H9 (cell line): ENCODE results near the gene FUT6. TPM values are rescaled to one million over a fixed set of nuclear protein-coding genes. Genes with fewer than 3 reads are reported as not detected.

Experiments used
- DNase-seq: peaks from one replicate; pipeline ENCODE4 v3.0.0-alpha.2; 2017
- H2AFZ ChIP-seq: one replicate; pipeline ENCODE4 v1.6.1; 2013; ENCODE audit warnings: mild to moderate bottlenecking, low read length, control low read depth, moderate library complexity
- H2AK5ac ChIP-seq: 2 replicates; pipeline ENCODE4 v1.6.1; 2013; ENCODE audit warnings: low read length, control low read depth, mixed read lengths; ENCODE audit not compliant: insufficient read length
- H2BK120ac ChIP-seq: one replicate; pipeline ENCODE4 v1.6.1; 2013; ENCODE audit warnings: low read depth, mild to moderate bottlenecking, low read length, control low read depth, inconsistent platforms; ENCODE audit not compliant: poor library complexity, severe bottlenecking
- H2BK12ac ChIP-seq: 2 replicates; pipeline ENCODE4 v1.6.1; 2013; ENCODE audit warnings: low read length, control low read depth, mixed read lengths, low read depth; ENCODE audit not compliant: insufficient read length
- H2BK15ac ChIP-seq: 2 replicates; pipeline ENCODE4 v1.6.1; 2013; ENCODE audit warnings: low read depth, low read length, control low read depth
- H2BK20ac ChIP-seq: one replicate; pipeline ENCODE4 v1.6.1; 2013; ENCODE audit warnings: low read depth, mild to moderate bottlenecking, low read length, control low read depth, inconsistent platforms; ENCODE audit not compliant: poor library complexity, severe bottlenecking
- H2BK5ac ChIP-seq: 2 replicates; pipeline ENCODE4 v1.6.1; 2013; ENCODE audit warnings: low read length, control low read depth, mixed read lengths; ENCODE audit not compliant: insufficient read length
- H3K14ac ChIP-seq: 2 replicates; pipeline ENCODE4 v1.6.1; 2013; ENCODE audit warnings: low read length, control low read depth; ENCODE audit not compliant: insufficient read depth
- H3K18ac ChIP-seq: 2 replicates; pipeline ENCODE4 v1.6.1; 2013; ENCODE audit warnings: low read depth, mild to moderate bottlenecking, mixed read lengths, low read length, control low read depth; ENCODE audit not compliant: insufficient read length
- H3K23ac ChIP-seq: 2 replicates; pipeline ENCODE4 v1.6.1; 2013; ENCODE audit warnings: low read length, control low read depth, mixed read lengths, low read depth; ENCODE audit not compliant: insufficient read length
- H3K23me2 ChIP-seq: 2 replicates; pipeline ENCODE4 v1.6.1; 2013; ENCODE audit warnings: low read depth, mild to moderate bottlenecking, mixed read lengths, low read length, control low read depth; ENCODE audit not compliant: insufficient read length, poor library complexity, severe bottlenecking
- H3K27ac ChIP-seq: 2 replicates; pipeline ENCODE4 v1.5.1; 2013; ENCODE audit warnings: low read length, control low read depth, mixed read lengths, low read depth; ENCODE audit not compliant: insufficient read length
- H3K27me3 ChIP-seq: 2 replicates; pipeline ENCODE4 v1.6.1; 2013; ENCODE audit warnings: low read length, control low read depth, inconsistent platforms; ENCODE audit not compliant: insufficient read depth
- H3K4ac ChIP-seq: 2 replicates; pipeline ENCODE4 v1.6.1; 2013; ENCODE audit warnings: low read depth, mild to moderate bottlenecking, control low read depth, inconsistent platforms, low read length, moderate library complexity
- H3K4me1 ChIP-seq: 2 replicates; pipeline ENCODE4 v1.6.1; 2013; ENCODE audit warnings: low read length, control low read depth, inconsistent platforms; ENCODE audit not compliant: insufficient read depth
- H3K4me2 ChIP-seq: 2 replicates; pipeline ENCODE4 v1.6.1; 2013; ENCODE audit warnings: low read length, control low read depth, mixed read lengths; ENCODE audit not compliant: insufficient read length, insufficient read depth
- H3K56ac ChIP-seq: 2 replicates; pipeline ENCODE4 v1.6.1; 2013; ENCODE audit warnings: low read depth, mild to moderate bottlenecking, mixed read lengths, low read length, control low read depth; ENCODE audit not compliant: insufficient read length
- H3K79me1 ChIP-seq: 2 replicates; pipeline ENCODE4 v1.6.1; 2013; ENCODE audit warnings: low read depth, mild to moderate bottlenecking, moderate library complexity, low read length, control low read depth, inconsistent platforms; ENCODE audit not compliant: insufficient read depth, poor library complexity, severe bottlenecking
- H3K79me2 ChIP-seq: 2 replicates; pipeline ENCODE4 v1.6.1; 2013; ENCODE audit warnings: low read length, control low read depth, inconsistent platforms; ENCODE audit not compliant: insufficient read depth
- H3K9ac ChIP-seq: 2 replicates; pipeline ENCODE4 v1.6.1; 2013; ENCODE audit warnings: low read length, control low read depth, mixed read lengths; ENCODE audit not compliant: insufficient read length; ENCODE audit errors: extremely low read depth
- H3K9me3 ChIP-seq: one replicate; pipeline ENCODE4 v1.6.1; 2013; ENCODE audit warnings: low read depth, low read length, inconsistent platforms; ENCODE audit not compliant: control insufficient read depth
- H3T11ph ChIP-seq: one replicate; pipeline ENCODE4 v1.6.1; 2013; ENCODE audit warnings: mild to moderate bottlenecking, low read length, control low read depth, inconsistent platforms
- H4K20me1 ChIP-seq: one replicate; pipeline ENCODE4 v1.6.1; 2013; ENCODE audit not compliant: control insufficient read depth, insufficient read length, insufficient read depth
- H4K5ac ChIP-seq: 2 replicates; pipeline ENCODE4 v1.6.1; 2013; ENCODE audit warnings: low read depth, mild to moderate bottlenecking, mixed read lengths, low read length, control low read depth; ENCODE audit not compliant: insufficient read length
- H4K8ac ChIP-seq: replicated peaks from 2 replicates; pipeline ENCODE4 v1.6.1; 2013; ENCODE audit warnings: low read length, control low read depth, mixed read lengths, low read depth; ENCODE audit not compliant: insufficient read length
- H4K91ac ChIP-seq: 2 replicates; pipeline ENCODE4 v1.6.1; 2013; ENCODE audit warnings: low read depth, mild to moderate bottlenecking, moderate library complexity, mixed read lengths, low read length, control low read depth; ENCODE audit not compliant: insufficient read length
- H3K27ac Mint-ChIP-seq, 3 experiments: 2 replicates in 2 of 3; 3 replicates in 1 of 3; pipeline ENCODE4 v1.8.0; 2020 to 2021; ENCODE audit warnings: mixed read lengths in 3 of 3, mild to moderate bottlenecking in 1 of 3, moderate library complexity in 1 of 3
- H3K27me3 Mint-ChIP-seq: 2 replicates; pipeline ENCODE4 v1.8.0; 2021; ENCODE audit warnings: low read depth, mild to moderate bottlenecking, moderate library complexity, mixed read lengths
- H3K36me3 Mint-ChIP-seq, 3 experiments: 2 replicates in 2 of 3; 3 replicates in 1 of 3; pipeline ENCODE4 v1.8.0; 2020 to 2021; ENCODE audit warnings: low read depth in 3 of 3, mixed read lengths in 3 of 3; ENCODE audit not compliant: insufficient read depth in 1 of 3
- H3K4me1 Mint-ChIP-seq, 2 experiments: 2 replicates each; pipeline ENCODE4 v1.8.0; 2020; ENCODE audit warnings: mixed read lengths in 2 of 2
- H3K4me3 Mint-ChIP-seq, 2 experiments: 2 replicates in 1 of 2; 3 replicates in 1 of 2; pipeline ENCODE4 v1.8.0; 2020 to 2021; ENCODE audit warnings: mild to moderate bottlenecking in 2 of 2, mixed read lengths in 2 of 2, moderate library complexity in 1 of 2
- H3K9me3 Mint-ChIP-seq, 2 experiments: 2 replicates in 1 of 2; 3 replicates in 1 of 2; pipeline ENCODE4 v1.8.0; 2020; ENCODE audit warnings: mild to moderate bottlenecking in 2 of 2, mixed read lengths in 2 of 2, moderate library complexity in 1 of 2
- WGBS: extraction: QIAGEN DNeasy Blood & Tissue Kit; methylation state at CpG from one replicate; pipeline ENCODE4 v1.1.7; 2013; ENCODE audit warnings: missing lambda C conversion rate, low lambda C conversion rate, mixed read lengths; ENCODE audit not compliant: insufficient read length; ENCODE audit errors: extremely low coverage; 5-methylcytosine and 5-hydroxymethylcytosine counted together
- total RNA-seq: library from RNA; stranded (reverse); gene quantifications from 2 replicates; pipeline ENCODE4 v1.2.1, GENCODE V29; 2021
- TF ChIP-seq, protein P1 (sequence below): fragments of 200-600 bp; sonication (generic); conservative IDR thresholded peaks from 3 replicates; pipeline ENCODE4 v1.8.0; 2021; ENCODE audit warnings: antibody characterized with exemption, mild to moderate bottlenecking

Gene FUT6
- total RNA-seq, 1 experiment from 2014 or later = 0.13 TPM

GRCh38 chr19:5799247-5800241 lies 40.0 kb downstream of the FUT6 start:
- H3K4me1 ChIP-seq = no peaks in the 10 kb centered on the region
- no peak overlapping the region for H4K8ac ChIP-seq
- H2BK120ac ChIP-seq = no peak overlapping the region
- H3K36me3 Mint-ChIP-seq = peaks cover 0 to 4% (median 0%) of the 10 kb centered on the region in 3 experiments; a peak in 2 of 7 replicates
- no peak overlapping the region for H2BK5ac ChIP-seq
- H3K18ac ChIP-seq = no peak overlapping the region
- no CpG with 5 or more reads among the region's 37 CpGs for WGBS
- H2AFZ ChIP-seq = no peak overlapping the region
- no peak overlapping the region for H4K91ac ChIP-seq
- H3K4me2 ChIP-seq = no peak overlapping the region
- H2BK15ac ChIP-seq = no peak overlapping the region
- TF ChIP-seq, protein P1, sequence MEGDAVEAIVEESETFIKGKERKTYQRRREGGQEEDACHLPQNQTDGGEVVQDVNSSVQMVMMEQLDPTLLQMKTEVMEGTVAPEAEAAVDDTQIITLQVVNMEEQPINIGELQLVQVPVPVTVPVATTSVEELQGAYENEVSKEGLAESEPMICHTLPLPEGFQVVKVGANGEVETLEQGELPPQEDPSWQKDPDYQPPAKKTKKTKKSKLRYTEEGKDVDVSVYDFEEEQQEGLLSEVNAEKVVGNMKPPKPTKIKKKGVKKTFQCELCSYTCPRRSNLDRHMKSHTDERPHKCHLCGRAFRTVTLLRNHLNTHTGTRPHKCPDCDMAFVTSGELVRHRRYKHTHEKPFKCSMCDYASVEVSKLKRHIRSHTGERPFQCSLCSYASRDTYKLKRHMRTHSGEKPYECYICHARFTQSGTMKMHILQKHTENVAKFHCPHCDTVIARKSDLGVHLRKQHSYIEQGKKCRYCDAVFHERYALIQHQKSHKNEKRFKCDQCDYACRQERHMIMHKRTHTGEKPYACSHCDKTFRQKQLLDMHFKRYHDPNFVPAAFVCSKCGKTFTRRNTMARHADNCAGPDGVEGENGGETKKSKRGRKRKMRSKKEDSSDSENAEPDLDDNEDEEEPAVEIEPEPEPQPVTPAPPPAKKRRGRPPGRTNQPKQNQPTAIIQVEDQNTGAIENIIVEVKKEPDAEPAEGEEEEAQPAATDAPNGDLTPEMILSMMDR = no peak
- H3K56ac ChIP-seq = no peak overlapping the region
- no peak overlapping the region for H3K4ac ChIP-seq
- H3K79me2 ChIP-seq = no peaks in the 10 kb centered on the region
- no peaks in the 10 kb centered on the region for H3K9me3 ChIP-seq
- H3K9ac ChIP-seq = no peak overlapping the region
- H2AK5ac ChIP-seq = no peak overlapping the region
- no peak for DNase-seq
- no peak overlapping the region for H4K5ac ChIP-seq
- no peak overlapping the region for H3K27ac ChIP-seq
- H3T11ph ChIP-seq = no peak overlapping the region
- H3K9me3 Mint-ChIP-seq = peaks cover 0 to 4% of the 10 kb centered on the region in 2 experiments; a peak in 3 of 5 replicates
- H2BK20ac ChIP-seq = no peak overlapping the region
- H3K4me1 Mint-ChIP-seq = peaks cover 6 to 17% of the 10 kb centered on the region in 2 experiments
- peaks cover 44% of the 10 kb centered on the region for H3K27me3 Mint-ChIP-seq
- H4K20me1 ChIP-seq = no peaks in the 10 kb centered on the region
- H2BK12ac ChIP-seq = no peak overlapping the region
- no peak overlapping the region for H3K27ac Mint-ChIP-seq
- H3K27me3 ChIP-seq = no peaks in the 10 kb centered on the region
- no peaks in the 10 kb centered on the region for H3K79me1 ChIP-seq
- H3K4me3 Mint-ChIP-seq = no peak overlapping the region
- peaks cover 5% of the 10 kb centered on the region for H3K23me2 ChIP-seq
- H3K23ac ChIP-seq = no peak overlapping the region
- H3K14ac ChIP-seq = no peak overlapping the region
